GM12872 (cell line): ENCODE data around the gene SGO1.

Experiments used
- TF ChIP-seq, protein P1 (sequence below): IDR thresholded peaks from 3 replicates; pipeline ENCODE4 v1.5.1; 2011; ENCODE audit warnings: low read depth, mild to moderate bottlenecking, low read length, moderate library complexity; ENCODE audit not compliant: insufficient read depth

Gene SGO1

DNA sequence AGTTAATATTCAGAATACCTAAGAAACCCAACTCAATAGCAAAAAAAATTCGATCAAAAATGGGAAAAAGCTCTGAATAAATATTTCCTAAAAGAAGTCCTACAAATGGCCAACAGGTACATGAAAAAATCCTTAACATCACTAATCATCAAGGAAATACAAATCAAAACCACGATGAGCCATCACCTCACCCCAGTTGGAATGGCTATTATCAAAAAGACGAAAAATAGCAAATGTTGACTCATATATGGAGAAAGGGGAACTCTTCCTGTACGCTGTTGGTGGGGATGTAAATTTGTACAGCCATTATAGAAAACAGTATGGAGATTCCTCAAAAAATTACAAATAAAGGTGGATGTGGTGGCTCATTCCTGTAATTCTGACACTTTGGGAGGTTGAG lies 29.6 kb upstream of the SGO1 start:
- TF ChIP-seq, protein P1, sequence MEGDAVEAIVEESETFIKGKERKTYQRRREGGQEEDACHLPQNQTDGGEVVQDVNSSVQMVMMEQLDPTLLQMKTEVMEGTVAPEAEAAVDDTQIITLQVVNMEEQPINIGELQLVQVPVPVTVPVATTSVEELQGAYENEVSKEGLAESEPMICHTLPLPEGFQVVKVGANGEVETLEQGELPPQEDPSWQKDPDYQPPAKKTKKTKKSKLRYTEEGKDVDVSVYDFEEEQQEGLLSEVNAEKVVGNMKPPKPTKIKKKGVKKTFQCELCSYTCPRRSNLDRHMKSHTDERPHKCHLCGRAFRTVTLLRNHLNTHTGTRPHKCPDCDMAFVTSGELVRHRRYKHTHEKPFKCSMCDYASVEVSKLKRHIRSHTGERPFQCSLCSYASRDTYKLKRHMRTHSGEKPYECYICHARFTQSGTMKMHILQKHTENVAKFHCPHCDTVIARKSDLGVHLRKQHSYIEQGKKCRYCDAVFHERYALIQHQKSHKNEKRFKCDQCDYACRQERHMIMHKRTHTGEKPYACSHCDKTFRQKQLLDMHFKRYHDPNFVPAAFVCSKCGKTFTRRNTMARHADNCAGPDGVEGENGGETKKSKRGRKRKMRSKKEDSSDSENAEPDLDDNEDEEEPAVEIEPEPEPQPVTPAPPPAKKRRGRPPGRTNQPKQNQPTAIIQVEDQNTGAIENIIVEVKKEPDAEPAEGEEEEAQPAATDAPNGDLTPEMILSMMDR = no peak

DNA sequence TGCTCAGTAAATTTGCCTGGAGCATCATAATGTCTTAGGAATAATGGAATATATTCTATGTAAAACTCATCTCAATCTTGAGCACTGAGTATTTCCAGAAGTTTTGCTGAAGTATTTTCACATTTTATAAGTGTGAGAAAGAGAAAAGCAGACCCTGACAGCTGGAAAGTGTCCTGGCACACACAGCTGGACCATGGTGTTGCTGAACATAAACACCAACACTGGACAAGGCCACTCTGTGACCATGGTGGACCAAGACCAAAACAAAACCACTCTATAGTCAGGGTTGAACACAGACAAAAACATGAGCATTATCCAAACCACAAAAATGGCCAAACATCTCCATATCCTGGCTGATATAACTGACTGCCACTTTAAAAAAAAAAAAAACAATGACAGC lies 15.1 kb upstream of the SGO1 start:
- TF ChIP-seq, protein P1 = no peak

DNA sequence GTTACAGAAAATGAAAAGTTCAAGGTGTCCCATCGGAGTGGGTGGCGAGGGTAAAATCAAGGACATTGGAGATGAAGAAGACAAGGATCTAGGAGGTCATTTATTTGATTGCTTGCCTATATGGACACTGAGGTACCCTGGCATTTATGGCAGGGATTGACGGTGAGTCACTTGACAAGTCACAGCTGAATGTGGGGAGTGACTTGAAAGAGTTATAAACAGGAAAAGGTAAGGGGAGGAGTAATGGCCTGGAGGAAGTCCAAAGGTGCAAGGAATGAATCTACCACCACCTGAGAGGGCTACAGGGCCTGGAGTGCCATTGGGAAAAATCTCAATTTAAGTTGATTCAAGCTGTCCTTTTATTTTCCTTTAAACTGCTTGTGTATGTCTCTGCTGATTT lies 11.8 kb upstream of the SGO1 start:
- TF ChIP-seq, protein P1 = no peak

DNA sequence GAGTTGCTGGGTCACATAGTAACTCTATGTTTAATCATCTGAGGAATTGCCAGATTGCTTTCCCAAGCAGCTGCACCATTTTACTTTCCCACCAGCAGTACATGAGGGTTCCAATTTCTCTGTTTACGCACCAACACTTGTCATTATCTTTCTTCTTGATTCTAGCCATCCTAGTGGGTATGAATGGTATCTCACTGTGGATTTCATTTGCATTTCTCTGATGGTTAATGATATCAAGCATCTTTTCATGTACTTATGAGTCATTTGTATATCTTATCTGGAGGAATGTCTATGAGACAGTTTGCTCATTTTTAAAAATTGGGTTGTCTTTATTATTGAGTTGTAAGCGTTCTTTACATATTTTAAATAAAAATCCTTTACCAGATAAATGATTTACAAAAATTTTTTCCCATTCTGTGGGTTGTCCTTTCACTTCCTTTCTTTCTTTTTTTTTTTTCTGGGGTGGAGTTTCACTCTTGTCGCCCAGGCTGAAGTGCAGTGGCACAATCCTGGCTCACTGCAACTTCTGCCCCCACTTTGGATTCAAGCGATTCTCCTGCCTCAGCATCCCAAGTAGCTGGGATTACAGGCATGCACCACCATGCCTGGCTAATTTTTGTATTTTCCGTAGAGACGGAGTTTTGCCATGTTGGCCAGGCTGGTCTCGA lies 8.9 kb upstream of the SGO1 start:
- TF ChIP-seq, protein P1 = no peak

DNA sequence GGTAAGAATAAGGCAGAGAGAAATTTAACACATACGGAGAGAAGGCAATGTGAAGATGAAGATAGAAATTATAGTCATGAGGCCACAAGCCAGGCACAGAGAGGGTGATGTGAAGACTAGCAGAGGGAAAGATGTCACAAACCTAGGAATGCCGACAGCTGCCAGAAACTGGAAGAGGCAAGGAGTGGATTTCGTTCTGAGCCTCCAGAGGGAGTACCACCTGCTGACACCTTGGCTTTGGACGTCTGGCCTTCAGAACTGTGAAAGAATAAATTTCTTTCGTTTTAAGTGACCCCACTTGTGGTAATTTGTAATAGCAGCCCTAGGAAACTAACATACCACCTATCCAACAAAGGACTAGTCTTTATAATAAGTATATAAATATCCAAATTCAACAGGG lies 5.0 kb upstream of the SGO1 start:
- TF ChIP-seq, protein P1 = no peak

DNA sequence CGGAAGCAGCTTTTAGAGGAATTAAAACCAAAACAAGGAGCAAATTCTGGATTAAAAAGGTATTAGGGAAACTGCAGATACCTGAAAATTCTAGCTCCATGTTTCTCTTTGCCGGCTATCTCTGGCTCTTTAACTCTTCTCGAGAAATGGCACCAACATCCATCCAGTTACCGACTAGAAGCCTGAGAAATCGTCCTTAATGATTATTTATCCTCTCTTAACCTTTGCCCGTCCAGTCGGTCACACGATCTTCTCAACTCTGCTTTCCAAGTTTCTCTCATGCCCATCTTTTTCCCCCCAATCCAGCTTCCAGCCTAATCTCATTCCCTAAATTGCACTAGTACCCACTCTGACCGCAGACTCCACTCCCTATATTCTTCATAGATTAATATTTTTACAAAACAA lies 596 bp upstream of the SGO1 start:
- TF ChIP-seq, protein P1 = no peak

DNA sequence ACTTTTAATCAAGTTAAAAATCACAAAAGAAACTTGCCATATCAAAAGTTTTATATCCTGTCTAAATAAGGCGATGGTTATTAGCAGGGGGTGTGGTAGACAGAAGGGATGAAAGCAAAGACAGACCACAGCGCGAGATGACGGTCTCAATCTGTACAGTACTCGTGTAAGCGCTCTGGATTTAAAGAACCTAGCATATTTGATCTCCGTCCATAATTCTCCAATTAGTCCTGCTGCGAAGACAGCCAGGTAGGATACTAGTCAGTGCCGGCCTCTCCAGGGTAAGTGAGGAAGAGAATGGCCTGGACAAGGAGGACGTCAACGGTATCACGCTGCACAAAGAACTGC lies 701 bp downstream of the SGO1 start:
- TF ChIP-seq, protein P1 = no peak
